Lung microvascular endothelial cell (primary cell): Measurements from ENCODE around the gene TBX18. TPM values are rescaled to one million over a fixed set of nuclear protein-coding genes. Genes with fewer than 3 reads are reported as not detected.

Experiments used
- DNase-seq, 2 donors: peaks; one replicate each; pipeline versions ENCODE4 v3.0.0 to v3.0.0-alpha.2; 2010; ENCODE audit warnings: low read depth in 2 of 2
- total RNA-seq: library from RNA; depleted of rRNA; stranded (reverse); fragments of >200 nt; gene quantifications from 2 replicates; pipeline ENCODE4 v1.2.1, GENCODE V29; 2014

TBX18 gene
- total RNA-seq, 1 donor from 2014 or later, result 2.0 TPM

DNA sequence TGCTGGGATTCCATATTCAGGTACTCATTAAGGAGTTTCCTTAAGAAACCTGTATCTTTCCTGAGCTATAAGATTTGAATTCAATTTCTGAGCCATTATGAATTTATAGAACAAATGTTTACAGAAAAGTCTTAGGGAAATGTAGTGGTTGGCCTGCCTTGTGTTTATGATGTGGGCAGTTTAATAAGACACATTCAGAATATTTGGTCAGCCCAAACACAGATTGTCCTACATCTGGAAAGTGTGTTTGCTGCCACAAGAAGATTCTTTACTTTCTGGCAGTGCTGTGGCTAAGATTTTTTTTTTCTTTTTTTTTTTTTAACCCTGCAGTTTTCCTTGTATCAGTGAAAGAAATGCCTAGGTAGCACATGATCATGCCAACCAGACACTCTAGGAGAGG is 15.2 kb downstream of the TBX18 start:
- no peak for DNase-seq

- no peak for DNase-seq
Measured at GRCh38 chr6:84748376-84748775, 16.0 kb downstream of the TBX18 start.

DNA sequence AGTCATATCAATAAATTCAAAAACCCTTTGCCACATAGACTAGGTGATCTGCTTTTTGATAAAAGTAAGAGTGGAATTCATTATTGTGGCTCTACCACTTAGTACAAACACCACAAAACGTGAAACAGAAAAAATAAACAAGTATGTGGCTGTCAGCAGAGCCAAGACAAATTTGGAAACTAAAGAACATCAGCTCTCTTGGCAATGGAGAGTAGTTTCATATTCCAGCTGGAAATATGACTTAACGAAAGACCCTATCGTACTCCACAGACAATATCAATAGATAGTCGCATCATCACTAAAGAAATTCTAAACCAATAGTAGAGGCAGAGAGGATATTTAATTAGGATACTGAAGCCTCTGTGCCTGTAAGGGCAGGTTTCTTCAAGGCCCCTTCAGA is 20.8 kb downstream of the TBX18 start:
- DNase-seq, result no peak

DNA sequence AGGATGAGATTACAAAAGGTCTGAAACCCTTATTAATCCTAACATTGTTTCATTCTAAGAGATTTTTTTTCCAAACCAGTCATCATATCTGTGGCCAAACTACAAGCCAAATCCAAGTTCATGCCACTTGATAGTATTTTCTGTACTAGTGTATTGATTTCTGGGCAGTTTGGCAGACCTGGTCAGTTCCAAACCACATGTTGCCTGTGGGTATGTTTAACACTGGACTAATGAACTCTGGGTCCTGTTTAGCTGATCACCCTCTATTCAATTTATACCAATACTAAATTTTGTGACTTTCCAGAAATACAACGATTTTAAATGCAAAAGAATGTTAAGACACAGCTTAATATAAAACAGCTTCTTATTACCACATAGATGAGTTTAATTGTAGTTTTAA is 24.0 kb downstream of the TBX18 start:
- no peak for DNase-seq

GRCh38 chr6:84739866-84740208 is 24.6 kb downstream of the TBX18 start:
- no peak for DNase-seq

GRCh38 chr6:84738996-84739865 is 25.2 kb downstream of the TBX18 start:
- DNase-seq, result peak in 1 of 2 donors; percentile 14

- no peak for DNase-seq
Measured at GRCh38 chr6:84733889-84734288, 30.5 kb downstream of the TBX18 start.

GRCh38 chr6:84731901-84732300 is 32.5 kb downstream of the TBX18 start:
- peak in 1 of 2 donors; percentile 15 for DNase-seq

DNA sequence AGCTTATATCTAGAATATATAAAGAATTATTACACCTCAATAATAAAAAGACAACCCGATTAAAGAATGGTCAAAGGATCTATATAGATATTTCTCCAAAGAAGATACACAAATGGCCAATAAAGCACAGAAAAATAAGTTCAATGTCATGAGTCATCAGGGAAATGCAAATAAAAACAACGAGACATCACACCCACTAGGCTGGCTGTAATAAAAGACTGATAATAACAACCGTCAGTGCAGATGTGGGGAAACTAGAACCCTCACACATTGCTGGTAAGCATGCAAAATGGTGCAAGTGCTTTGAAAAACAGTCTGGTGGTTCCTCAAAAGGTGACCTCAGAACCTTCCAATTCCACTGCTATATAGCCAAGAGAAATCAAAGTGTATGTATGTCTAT is 33.0 kb downstream of the TBX18 start:
- no peak for DNase-seq

GRCh38 chr6:84728602-84729001 is 35.8 kb downstream of the TBX18 start:
- peak; percentile 29 to 46 for DNase-seq

DNA sequence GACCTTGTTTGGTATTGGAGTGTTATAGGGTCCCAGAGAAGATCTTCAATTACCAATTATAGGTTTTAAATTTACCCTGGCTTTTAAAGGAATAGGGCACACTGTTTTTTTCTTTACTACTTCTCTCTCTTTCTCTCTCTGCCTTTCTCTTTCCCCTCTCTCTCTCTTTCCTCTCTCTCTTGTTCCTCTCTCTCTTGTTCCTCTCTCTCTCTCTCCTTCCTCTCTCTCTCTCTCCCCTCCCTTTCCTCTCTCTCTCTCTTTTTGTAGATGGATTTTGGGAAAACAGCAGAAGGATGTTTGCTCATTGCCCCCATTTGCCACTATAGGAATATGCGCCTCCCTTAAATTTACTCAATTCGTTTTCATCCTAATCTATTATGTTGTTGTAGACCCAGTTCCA is 45.2 kb downstream of the TBX18 start:
- DNase-seq, result no peak

GRCh38 chr6:84718038-84718955 is 46.1 kb downstream of the TBX18 start:
- DNase-seq, result peak in 1 of 2 donors; percentile 19

GRCh38 chr6:84709121-84709520 is 55.3 kb downstream of the TBX18 start:
- DNase-seq, result peak in 1 of 2 donors; percentile 79

DNA sequence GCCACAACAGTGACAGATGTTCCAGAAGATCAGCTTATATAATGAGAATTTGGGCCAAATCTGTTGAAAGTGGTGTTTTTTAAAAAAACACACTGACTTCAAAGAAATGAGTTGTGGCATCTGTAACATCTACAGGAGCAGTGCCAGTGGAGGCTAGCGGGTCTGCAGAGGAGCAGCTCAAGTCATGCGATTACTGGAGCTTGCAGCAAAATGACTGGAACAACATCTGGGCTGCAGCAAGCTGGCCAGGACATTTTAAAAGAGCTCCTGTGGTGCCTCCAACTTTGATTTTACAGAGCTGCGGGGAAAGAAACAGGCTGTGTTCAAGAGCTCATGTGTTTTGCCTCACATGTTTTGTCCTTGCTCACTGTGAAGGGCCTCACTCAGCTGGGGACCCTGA is 57.2 kb downstream of the TBX18 start:
- DNase-seq, result no peak

DNA sequence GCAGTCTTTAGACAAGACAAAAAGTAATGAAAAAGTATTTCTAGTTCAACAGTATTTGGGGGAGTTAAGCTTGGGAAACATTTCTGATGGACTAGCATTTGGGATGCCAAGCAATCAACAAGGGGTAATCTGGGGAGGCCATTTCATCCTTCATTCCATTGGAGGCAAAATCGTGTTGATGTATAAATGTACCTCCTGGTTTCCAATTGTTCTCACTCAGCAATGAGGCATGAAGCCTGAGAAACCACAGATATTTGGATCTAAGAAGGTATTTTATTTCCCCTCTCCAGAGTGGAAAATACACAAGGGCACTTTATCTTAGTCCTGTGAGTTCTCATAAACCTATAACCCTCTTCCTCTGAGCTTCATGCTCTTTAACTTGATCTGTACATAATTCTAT is 68.2 kb downstream of the TBX18 start:
- no peak for DNase-seq

DNA sequence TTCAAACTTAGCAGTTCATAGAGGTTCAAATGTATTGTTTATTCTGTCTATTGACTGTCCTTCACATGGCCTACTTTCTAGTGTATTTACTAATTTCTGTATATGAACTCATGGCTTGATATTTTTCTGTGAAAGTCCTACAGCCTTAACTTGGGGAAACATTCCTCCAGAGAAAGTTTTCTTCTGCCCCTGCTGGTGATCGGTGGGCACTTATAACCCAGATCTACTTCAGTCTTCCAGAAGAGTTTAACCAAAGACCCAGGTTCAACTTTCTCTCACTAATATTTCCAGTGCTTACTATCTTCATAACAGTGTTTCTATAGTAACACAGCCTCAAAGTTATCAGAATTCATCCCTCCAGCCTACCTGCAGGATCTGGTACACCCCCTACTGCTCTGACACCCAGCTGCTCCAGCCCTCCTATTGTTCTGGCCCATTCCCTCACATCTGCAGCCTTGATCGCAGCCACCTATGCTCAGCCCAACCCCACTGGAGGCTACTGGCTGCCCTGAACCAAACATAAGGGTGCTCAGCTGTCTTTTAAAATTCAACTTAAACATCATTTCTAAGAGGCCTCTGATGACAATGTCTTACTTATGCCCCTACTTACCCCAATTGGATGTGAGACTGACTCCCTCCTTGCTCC is 72.3 kb downstream of the TBX18 start:
- no peak for DNase-seq

DNA sequence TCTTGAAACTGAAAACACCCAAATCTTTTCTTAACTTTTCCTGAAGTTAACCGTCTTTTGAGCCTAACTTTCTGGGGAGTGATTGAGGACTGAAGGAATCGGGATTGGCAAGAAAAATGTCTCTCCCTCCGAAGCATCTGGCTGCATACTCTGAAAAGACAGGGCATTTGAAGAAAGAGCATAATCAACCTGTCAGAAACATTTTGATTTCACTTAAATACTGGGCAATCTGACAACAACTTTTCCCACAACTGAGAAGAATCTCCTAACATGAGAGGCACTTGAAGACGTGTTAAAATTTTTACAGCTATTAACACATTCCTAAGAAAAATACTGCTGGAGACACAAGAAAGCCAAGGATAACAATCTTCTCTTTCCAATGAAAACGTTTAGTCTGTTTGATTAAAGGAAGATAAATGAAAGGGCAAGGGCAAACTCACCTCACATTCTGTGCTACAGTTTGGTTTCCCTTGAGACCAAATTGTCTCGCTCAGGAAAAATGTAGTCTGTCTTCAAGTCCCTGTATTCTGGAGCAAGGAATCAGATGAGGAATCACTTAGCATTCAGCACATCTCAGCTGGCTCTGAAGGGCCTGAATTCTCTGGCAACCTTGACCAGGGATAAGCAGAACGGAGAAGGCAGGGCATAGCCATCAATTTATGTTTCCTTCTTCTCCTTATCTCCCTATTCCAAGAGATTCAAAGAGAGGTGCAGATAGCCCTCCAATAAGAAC is 76.1 kb downstream of the TBX18 start:
- DNase-seq, result no peak

DNA sequence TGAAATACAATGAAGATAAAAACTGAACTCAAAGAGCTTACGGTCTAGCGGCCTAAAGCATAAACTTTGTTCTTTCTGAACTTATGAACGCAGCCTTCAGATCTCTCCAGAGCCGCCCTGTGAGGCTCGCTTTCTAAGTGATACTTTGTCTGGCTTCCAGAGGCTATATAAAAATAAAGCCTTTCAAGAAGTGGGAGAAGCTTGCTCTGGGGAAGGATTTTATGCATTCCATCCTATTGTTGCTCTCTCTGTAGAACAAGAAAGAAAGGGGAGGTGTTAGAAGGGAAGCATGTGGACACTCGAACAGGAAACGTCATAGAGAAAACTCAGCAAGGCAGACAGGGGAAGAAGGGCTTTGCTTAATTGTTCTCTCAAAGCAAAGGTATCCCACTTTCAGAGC is 77.0 kb downstream of the TBX18 start:
- DNase-seq, result peak in 1 of 2 donors; percentile 13

GRCh38 chr6:84685983-84686584 is 78.3 kb downstream of the TBX18 start:
- peak in 1 of 2 donors; percentile 12 for DNase-seq

DNA sequence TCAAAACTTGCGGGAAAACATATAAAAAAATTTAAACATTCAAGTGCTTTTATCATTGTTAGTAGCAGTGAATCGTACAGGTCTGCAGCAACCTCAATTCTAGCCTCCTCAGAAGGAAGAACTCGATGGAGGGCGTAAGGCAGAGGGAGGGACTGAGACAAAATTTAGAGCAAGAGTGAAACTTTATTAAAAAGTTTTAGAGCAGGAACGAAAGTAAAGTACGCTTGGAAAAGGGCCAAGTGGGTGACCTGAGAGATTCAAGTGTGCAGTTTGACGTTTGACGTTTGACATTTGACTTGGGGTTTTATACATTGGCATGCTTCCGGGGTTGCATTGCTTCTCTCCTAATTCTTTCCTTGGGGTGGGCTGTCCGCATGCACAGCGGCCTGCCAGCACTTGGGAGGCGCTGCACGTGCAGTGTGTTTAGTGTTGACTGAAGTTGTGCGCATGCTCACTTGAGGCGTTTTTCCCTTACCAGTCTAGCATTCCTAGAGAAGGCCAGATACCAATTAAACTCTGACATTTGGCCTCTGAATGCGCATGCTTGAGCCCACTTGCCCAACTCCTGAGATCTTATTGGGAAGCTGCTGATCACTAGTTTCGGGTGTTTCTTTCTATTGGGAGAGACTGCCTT is 82.6 kb downstream of the TBX18 start:
- no peak for DNase-seq
